RWPE2 (cell line): ENCODE measurements around the gene PDE6A.

Experiments used
- ATAC-seq: fragments of 200-7000 bp; cut with Tn5 transposase; 3 replicates; pipeline ENCODE4 v1.9.1; 2021; ENCODE audit warnings: low read depth
- DNase-seq: peaks from one replicate; pipeline ENCODE4 v3.0.0-alpha.2; 2020; ENCODE audit warnings: low spot score
- H3K27ac ChIP-seq: fragments of 450-650 bp; 2 replicates; pipeline ENCODE4 v1.5.1; 2017; ENCODE audit warnings: mild to moderate bottlenecking; ENCODE audit not compliant: poor library complexity, severe bottlenecking
- H3K27me3 ChIP-seq: fragments of 250-450 bp; sonication (Bioruptor Pico); 2 replicates; pipeline ENCODE4 v1.5.1; 2021; ENCODE audit warnings: mild to moderate bottlenecking, moderate library complexity; ENCODE audit not compliant: insufficient read depth, poor library complexity, severe bottlenecking
- H3K36me3 ChIP-seq: fragments of 250-450 bp; sonication (Bioruptor Pico); 2 replicates; pipeline ENCODE4 v1.5.1; 2020; ENCODE audit warnings: low read depth, mild to moderate bottlenecking, moderate library complexity
- H3K4me1 ChIP-seq: fragments of 250-450 bp; sonication (Bioruptor Pico); 2 replicates; pipeline ENCODE4 v1.5.1; 2021; ENCODE audit warnings: mild to moderate bottlenecking, moderate library complexity; ENCODE audit not compliant: insufficient read depth, poor library complexity, severe bottlenecking
- H3K4me3 ChIP-seq: fragments of 250-450 bp; sonication (Bioruptor Pico); 2 replicates; pipeline ENCODE4 v1.5.1; 2021; ENCODE audit warnings: mild to moderate bottlenecking, moderate library complexity; ENCODE audit not compliant: severe bottlenecking
- H3K9me3 ChIP-seq: fragments of 250-450 bp; sonication (Bioruptor Pico); 2 replicates; pipeline ENCODE4 v1.5.1; 2021; ENCODE audit warnings: mild to moderate bottlenecking, moderate library complexity; ENCODE audit not compliant: severe bottlenecking
- CTCF ChIP-seq: fragments of 450-650 bp; IDR thresholded peaks from one replicate; pipeline ENCODE4 v1.5.1; 2017; ENCODE audit warnings: mild to moderate bottlenecking, moderate library complexity; ENCODE audit not compliant: poor library complexity, severe bottlenecking

PDE6A gene

GRCh38 chr5:149921597-149921996 is 23.0 kb downstream of the PDE6A start:
- ATAC-seq = no peak
- Histone ChIP-seq H3K9me3 (no peaks in the 10 kb centered on the region), H3K4me3 (no peak overlapping the region), H3K27me3 (no peaks in the 10 kb centered on the region), H3K27ac (no peak overlapping the region), H3K36me3 (no peaks in the 10 kb centered on the region), H3K4me1 (peaks cover 9% of the 10 kb centered on the region)
- TF ChIP-seq CTCF = no peak
- no peak for DNase-seq

GRCh38 chr5:149917073-149917676 is 27.4 kb downstream of the PDE6A start:
- H3K9me3 ChIP-seq = no peaks in the 10 kb centered on the region
- ATAC-seq (peak; percentile 32; the same call in 1 of the 3 replicates), DNase-seq (no peak)
- H3K4me1 ChIP-seq = peaks cover 25% of the 10 kb centered on the region
- no peaks in the 10 kb centered on the region for H3K27me3 ChIP-seq
- H3K4me3 ChIP-seq = no peak overlapping the region
- TF ChIP-seq CTCF = no peak
- H3K36me3 ChIP-seq = no peaks in the 10 kb centered on the region
- H3K27ac ChIP-seq = peak overlapping the region; percentile 82

GRCh38 chr5:149916334-149917072 is 28.1 kb downstream of the PDE6A start:
- TF ChIP-seq CTCF = no peak
- Histone ChIP-seq H3K27me3 (no peaks in the 10 kb centered on the region), H3K4me1 (peaks cover 25% of the 10 kb centered on the region), H3K9me3 (no peaks in the 10 kb centered on the region), H3K36me3 (no peaks in the 10 kb centered on the region), H3K27ac (peak overlapping the region; percentile 82), H3K4me3 (no peak overlapping the region)
- no peak for ATAC-seq
- no peak for DNase-seq

GRCh38 chr5:149915392-149916260 is 29.0 kb downstream of the PDE6A start:
- DNase-seq (no peak), ATAC-seq (peak; percentile 86)
- Histone ChIP-seq H3K36me3 (no peaks in the 10 kb centered on the region), H3K4me1 (peaks cover 25% of the 10 kb centered on the region), H3K27ac (peak overlapping the region; percentile 82), H3K4me3 (no peak overlapping the region), H3K27me3 (no peaks in the 10 kb centered on the region), H3K9me3 (no peaks in the 10 kb centered on the region)
- peak; percentile 5 for TF ChIP-seq CTCF
